Measurements from ENCODE around the gene STAP1.

DNA sequence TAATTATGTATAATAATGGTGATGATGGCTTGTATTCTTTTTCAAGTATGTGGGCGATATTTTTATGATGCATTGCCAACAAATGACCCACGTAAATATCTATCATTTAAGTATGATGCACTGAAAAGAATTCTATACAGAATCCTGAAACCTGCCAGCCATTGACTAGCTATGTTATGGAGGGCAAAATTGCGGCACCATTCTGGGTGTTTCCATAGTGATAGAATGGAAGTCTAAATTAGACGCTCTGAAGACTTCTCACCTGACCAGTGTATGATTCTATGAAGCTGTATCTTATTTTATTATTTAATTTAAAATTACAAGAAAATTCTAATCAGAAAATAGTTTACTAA, 12.5 kb upstream of the STAP1 start:
- TF ChIP-seq CTCF (IDR thresholded peaks at IDR 0.05 in 2 of 3, conservative IDR thresholded peaks at IDR 0.05 in 1 of 3; ENCODE audit: borderline replicate concordance in 1 of 3, insufficient read depth in 1 of 3, low read depth in 2 of 3, low read length in 2 of 3) (no peak), POLR2A (IDR thresholded peaks at IDR 0.05; ENCODE audit: borderline replicate concordance, extremely low read depth, insufficient read depth, insufficient read length) (no peak), CBX3 (IDR thresholded peaks at IDR 0.05; ENCODE audit: low read depth) (no peak), JUND (IDR thresholded peaks at IDR 0.05) (no peak), EGR1 (IDR thresholded peaks at IDR 0.05; ENCODE audit: low read depth) (no peak), SIN3A (IDR thresholded peaks at IDR 0.05; ENCODE audit: low read depth) (no peak), CEBPB (IDR thresholded peaks at IDR 0.05; ENCODE audit: low read depth) (no peak)

Data from HCT116 (cell line).